NT2/D1 (cell line): Measurements from ENCODE around the gene PGM2L1.

Source experiments
- DNase-seq: peaks from one replicate; pipeline ENCODE4 v3.0.0-alpha.2; 2011; ENCODE audit warnings: low read depth, low spot score
- H3K27me3 ChIP-seq: 2 replicates; pipeline ENCODE4 v1.6.0; 2011; ENCODE audit warnings: mild to moderate bottlenecking; ENCODE audit not compliant: insufficient read length, insufficient read depth
- H3K36me3 ChIP-seq: 2 replicates; pipeline ENCODE4 v1.6.1; 2011; ENCODE audit warnings: mild to moderate bottlenecking, low read length, mixed read lengths; ENCODE audit not compliant: insufficient read depth, insufficient read length
- H3K4me1 ChIP-seq: 2 replicates; pipeline ENCODE4 v1.5.1; 2011; ENCODE audit not compliant: insufficient read depth, insufficient read length
- H3K4me3 ChIP-seq: 2 replicates; pipeline ENCODE4 v1.5.1; 2011; ENCODE audit warnings: low read depth; ENCODE audit not compliant: insufficient read length
- H3K9ac ChIP-seq: 2 replicates; pipeline ENCODE4 v1.6.0; 2011; ENCODE audit warnings: low read depth; ENCODE audit not compliant: insufficient read length
- H3K9me3 ChIP-seq: 2 replicates; pipeline ENCODE4 v1.5.1; 2011; ENCODE audit warnings: mild to moderate bottlenecking, low read length; ENCODE audit not compliant: insufficient read depth
- SUZ12 ChIP-seq: IDR thresholded peaks from 2 replicates; pipeline ENCODE4 v1.6.1; 2011; ENCODE audit not compliant: insufficient read length, insufficient read depth; ENCODE audit errors: extremely low read depth
- YY1 ChIP-seq: IDR thresholded peaks from 2 replicates; pipeline ENCODE4 v1.6.1; 2011; ENCODE audit not compliant: insufficient read length, insufficient read depth
- ZNF274 ChIP-seq: IDR thresholded peaks from 2 replicates; pipeline ENCODE4 v1.6.1; 2011; ENCODE audit warnings: mild to moderate bottlenecking, low read depth, low read length

Gene PGM2L1

DNA sequence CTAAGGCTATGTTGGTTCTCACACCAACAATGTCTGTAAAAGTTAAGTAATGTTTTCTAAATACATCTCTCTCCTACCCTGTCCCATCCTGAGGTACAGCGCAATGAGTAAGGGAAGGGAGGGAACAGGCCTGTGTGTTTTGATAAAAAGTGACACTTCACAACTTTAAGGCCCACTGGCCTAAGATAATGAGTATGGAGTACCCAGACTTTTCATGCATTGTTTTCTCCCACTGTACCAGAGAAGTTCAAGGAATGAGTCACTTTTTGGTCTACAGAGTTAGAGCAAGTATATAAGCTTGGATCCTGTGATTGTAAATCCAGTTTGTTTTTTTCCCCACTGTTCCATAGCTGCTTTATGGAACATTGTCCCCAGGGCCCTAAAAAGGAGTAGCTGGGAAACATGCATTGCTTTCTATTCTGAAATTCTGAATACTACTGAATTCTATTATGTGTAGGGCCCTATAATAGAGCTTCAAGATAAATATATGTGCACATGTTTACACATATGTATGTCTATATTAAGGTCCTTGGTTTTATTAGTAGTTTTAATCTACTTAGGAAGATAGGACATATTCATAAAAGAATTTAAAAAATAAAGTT is 39.3 kb upstream of the PGM2L1 start:
- no peak for DNase-seq
- no peak overlapping the region for H3K4me3 ChIP-seq
- no peak overlapping the region for H3K9ac ChIP-seq
- no peaks in the 10 kb centered on the region for H3K4me1 ChIP-seq
- no peaks in the 10 kb centered on the region for H3K27me3 ChIP-seq
- TF ChIP-seq YY1: no peak
- TF ChIP-seq ZNF274: no peak
- no peak for TF ChIP-seq SUZ12
- H3K36me3 ChIP-seq: no peaks in the 10 kb centered on the region
- peaks cover 7% of the 10 kb centered on the region for H3K9me3 ChIP-seq

DNA sequence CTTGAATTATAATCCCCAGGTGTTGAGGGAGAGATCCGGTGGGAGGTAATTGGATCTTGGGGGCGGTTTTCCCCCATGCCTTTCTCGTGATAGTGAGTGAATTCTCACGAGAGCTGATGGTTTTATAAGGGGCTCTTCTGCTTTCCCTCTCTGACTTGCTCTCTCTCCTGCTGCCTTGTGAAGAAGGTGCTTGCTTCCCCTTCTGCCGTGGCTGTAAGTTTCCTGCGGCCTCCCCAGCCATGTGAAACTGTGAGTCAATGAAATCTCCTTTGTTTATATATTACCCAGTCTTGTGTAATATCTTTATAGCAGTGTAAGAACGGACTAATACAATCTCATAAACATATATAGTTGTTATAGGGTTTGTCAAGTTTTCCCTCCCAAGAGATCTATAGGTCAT is 36.3 kb upstream of the PGM2L1 start:
- H3K4me1 ChIP-seq: no peaks in the 10 kb centered on the region
- no peaks in the 10 kb centered on the region for H3K36me3 ChIP-seq
- H3K4me3 ChIP-seq: no peak overlapping the region
- no peaks in the 10 kb centered on the region for H3K9me3 ChIP-seq
- no peak overlapping the region for H3K9ac ChIP-seq
- H3K27me3 ChIP-seq: no peaks in the 10 kb centered on the region
- DNase-seq: no peak
- no peak for TF ChIP-seq YY1
- TF ChIP-seq ZNF274: no peak
- TF ChIP-seq SUZ12: no peak

DNA sequence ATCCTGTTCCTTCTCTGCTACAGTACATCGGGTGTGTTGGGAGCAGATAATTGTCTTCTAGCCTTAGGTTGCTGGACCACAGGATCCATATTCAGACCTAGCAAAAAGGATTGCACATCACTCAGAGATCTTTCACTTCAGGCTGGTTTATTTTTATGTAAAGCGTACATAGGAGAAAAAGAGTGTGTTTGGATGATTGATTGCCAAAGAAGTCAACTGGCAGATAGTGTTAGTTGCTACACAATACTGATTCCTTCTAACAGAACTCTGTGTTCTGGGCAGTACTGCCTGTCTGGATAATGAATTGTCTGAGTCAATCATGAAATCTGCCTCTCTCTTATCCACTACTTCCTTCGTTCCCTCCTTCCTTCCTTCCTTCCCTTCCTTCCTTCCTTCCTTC is 31.0 kb upstream of the PGM2L1 start:
- DNase-seq: no peak
- Histone ChIP-seq H3K9me3 (no peaks in the 10 kb centered on the region), H3K9ac (no peak overlapping the region), H3K4me1 (no peaks in the 10 kb centered on the region), H3K4me3 (no peak overlapping the region), H3K27me3 (no peaks in the 10 kb centered on the region), H3K36me3 (no peaks in the 10 kb centered on the region)
- TF ChIP-seq SUZ12 (no peak), ZNF274 (no peak), YY1 (no peak)

DNA sequence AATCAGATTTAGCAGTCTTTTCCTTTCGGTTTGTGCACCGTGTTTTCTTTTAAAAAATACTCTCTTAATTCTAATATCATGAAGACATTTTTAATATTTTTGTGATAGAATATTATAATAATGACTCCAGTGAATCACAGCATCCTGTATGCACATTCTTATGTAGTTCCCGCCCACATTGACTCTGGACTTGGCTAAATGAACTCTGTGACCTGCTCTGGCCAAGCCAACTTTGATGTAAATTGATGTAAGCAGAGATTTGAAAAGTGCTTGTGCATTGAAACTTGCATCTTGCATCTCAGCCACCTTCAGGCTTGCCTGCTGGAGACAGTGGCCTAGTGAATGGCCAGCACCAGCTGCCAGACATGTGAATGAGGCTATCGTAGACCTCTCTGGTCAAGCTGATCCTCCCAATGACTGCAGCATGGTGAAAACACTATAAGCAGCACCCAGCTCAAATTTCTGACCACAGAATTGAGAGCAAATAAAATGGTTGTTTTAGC is 29.2 kb upstream of the PGM2L1 start:
- no peaks in the 10 kb centered on the region for H3K27me3 ChIP-seq
- no peak for TF ChIP-seq ZNF274
- TF ChIP-seq YY1: no peak
- no peak for TF ChIP-seq SUZ12
- H3K9ac ChIP-seq: no peak overlapping the region
- DNase-seq: no peak
- no peaks in the 10 kb centered on the region for H3K36me3 ChIP-seq
- no peak overlapping the region for H3K4me3 ChIP-seq
- no peaks in the 10 kb centered on the region for H3K4me1 ChIP-seq
- H3K9me3 ChIP-seq: no peaks in the 10 kb centered on the region

DNA sequence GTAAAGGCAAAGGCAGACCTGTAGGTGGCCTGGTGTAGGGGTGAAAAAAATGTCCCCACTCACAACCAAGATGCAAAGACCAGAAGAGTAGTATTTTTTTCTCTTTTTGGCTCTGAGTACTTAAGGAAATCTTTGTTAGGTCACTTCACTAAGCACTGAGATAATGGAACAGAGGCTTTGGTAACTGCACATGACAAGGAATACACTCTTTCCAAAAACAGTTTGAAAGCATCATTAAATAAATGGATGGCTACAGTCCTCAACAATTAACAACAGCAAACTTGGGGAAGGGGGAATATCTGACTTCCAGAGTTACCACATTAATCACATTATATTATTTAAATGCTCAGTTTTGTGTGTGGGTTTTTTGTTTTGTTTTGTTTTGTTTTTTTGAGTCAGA is 26.9 kb upstream of the PGM2L1 start:
- no peaks in the 10 kb centered on the region for H3K4me1 ChIP-seq

DNA sequence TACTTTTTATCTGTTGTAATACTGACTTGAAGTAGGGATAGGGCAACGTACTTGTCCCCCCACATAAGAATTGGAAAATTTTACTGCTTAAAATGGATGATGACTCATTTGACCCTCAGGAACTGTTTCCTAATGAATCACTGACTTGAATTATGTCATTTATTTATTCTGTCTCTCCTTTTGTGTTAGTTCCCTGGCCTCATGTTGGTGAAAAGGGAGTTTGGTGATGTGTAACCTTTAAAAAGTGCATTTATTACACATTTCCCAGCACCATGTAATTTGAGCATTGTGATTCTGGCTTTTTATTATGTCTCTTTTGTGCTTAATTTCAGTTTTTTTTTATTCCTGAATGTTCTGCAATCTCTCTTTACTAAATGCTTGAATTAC is 20.3 kb upstream of the PGM2L1 start:
- DNase-seq: no peak
- no peak for TF ChIP-seq ZNF274
- TF ChIP-seq SUZ12: no peak
- no peak for TF ChIP-seq YY1
- Histone ChIP-seq H3K27me3 (no peaks in the 10 kb centered on the region), H3K4me3 (no peak overlapping the region), H3K36me3 (no peaks in the 10 kb centered on the region), H3K9ac (no peak overlapping the region), H3K4me1 (no peaks in the 10 kb centered on the region), H3K9me3 (no peaks in the 10 kb centered on the region)

More for the DNA sequence above, 26.9 kb upstream of the PGM2L1 start:
- Histone ChIP-seq H3K4me3 (no peak overlapping the region), H3K9ac (no peak overlapping the region), H3K9me3 (no peaks in the 10 kb centered on the region), H3K36me3 (no peaks in the 10 kb centered on the region), H3K27me3 (no peaks in the 10 kb centered on the region)
- TF ChIP-seq ZNF274 (no peak), YY1 (no peak), SUZ12 (no peak)
- no peak for DNase-seq

DNA sequence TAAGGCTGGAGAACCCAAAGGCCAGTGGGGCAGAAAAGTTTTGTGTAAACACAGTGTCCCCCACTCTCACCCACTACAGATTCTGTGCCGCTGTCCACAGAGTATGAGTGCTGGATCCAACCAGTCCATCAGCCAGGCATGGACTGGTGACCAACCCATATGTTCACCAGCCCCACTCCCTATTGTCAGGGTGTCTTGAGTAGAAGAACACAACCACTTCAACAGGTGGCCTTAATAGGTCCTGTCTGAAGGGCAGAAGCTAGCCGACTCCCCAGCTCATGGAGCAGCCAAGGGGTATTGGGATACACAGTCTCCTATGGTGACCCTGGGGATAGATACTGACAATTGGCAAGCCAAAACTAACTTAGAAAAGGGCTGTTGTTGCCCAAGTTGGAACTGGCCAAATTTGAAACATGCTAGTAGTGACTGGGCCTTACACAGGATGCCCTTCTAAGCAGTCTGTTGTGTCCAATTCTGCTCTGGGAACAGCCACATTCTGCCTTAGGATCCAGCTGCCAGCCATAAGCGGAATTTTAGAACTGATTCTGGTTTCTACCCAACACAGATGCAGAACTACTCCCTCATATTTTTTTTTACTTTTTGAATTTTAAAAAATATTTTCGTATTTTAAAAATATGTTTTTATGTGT is 19.8 kb upstream of the PGM2L1 start:
- Histone ChIP-seq H3K9ac (no peak overlapping the region), H3K4me3 (no peak overlapping the region), H3K27me3 (no peaks in the 10 kb centered on the region), H3K4me1 (no peaks in the 10 kb centered on the region), H3K36me3 (no peaks in the 10 kb centered on the region), H3K9me3 (no peaks in the 10 kb centered on the region)
- no peak for TF ChIP-seq SUZ12
- no peak for DNase-seq
